ENCODE results near the gene APOO.
A peak's percentile ranks its signal among the peaks of the same experiment; 100 is the strongest.

Gene APOO

DNA sequence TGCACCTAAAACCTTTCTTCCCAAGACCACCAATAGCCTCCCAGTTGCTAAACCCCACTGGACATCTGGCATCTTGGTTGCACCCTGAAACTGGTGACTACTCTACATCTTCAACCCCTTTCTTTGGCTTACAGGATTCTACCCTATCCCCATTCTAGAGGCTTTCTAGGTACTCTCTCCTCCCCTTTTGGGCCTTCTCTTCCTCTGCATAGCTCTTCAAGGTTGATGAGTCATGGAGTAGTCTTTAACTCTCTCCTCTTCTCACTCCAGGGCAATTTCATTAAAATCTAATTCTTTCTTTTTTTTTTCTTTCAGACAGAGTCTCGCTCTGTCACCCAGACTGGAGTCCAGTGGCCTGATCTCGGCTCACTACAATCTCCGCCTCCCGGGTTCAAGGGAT, 16.8 kb downstream of the APOO start:
- TF ChIP-seq, protein P1, sequence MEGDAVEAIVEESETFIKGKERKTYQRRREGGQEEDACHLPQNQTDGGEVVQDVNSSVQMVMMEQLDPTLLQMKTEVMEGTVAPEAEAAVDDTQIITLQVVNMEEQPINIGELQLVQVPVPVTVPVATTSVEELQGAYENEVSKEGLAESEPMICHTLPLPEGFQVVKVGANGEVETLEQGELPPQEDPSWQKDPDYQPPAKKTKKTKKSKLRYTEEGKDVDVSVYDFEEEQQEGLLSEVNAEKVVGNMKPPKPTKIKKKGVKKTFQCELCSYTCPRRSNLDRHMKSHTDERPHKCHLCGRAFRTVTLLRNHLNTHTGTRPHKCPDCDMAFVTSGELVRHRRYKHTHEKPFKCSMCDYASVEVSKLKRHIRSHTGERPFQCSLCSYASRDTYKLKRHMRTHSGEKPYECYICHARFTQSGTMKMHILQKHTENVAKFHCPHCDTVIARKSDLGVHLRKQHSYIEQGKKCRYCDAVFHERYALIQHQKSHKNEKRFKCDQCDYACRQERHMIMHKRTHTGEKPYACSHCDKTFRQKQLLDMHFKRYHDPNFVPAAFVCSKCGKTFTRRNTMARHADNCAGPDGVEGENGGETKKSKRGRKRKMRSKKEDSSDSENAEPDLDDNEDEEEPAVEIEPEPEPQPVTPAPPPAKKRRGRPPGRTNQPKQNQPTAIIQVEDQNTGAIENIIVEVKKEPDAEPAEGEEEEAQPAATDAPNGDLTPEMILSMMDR (IDR thresholded peaks at IDR 0.05; ENCODE audit: low read depth, low read length): no peak
- no peak for DNase-seq (ENCODE audit: extremely low read depth, low read depth)

DNA sequence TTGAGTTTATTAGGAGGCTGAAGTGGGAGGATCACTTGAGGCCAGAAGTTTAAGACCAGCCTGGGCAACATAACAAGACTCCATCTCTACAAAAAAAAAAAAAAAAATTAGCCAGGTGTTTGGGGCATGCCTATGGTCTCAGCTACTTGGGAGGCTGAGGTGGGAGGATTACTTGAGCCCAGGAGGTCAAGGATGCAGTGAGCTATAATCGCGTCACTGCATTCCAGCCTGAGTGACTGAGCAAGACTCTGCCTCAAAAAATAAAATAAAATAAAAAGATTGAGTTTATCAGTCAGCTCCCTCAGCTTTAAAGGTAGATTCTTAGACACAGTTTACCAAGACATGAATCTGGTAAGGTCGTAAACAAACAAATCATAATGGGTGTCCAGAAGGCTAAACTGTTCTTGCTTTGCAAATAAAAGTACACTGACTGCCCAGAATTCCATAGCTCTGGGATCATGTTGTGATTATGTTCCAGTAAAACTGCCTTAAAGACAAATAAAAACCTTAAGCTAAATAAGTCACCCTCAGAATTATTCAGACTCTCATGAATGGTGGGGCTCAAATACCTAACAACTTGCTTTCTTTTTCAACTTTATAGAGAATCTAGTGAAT, 18.7 kb downstream of the APOO start:
- DNase-seq (ENCODE audit: extremely low read depth, low read depth): no peak

DNA sequence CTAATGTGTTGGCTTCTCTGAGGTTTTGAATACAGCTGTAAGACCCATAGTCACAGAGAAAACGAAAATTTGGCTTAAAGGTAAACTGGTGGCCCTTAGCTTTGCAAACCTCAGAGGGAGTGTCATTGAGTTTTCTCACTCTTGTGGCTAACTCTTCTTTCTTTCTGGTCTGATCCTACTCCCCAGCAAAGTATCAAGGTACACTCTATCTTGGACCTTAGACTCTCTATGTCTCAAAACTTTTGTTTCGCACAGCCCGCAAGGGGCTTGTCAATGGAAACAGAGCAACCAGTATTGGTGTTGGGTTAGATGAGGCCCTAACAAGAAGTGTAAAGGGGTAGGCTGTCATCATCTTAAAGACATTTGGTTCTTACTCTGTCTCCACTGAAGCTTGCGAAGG, 19.8 kb downstream of the APOO start:
- TF ChIP-seq, protein P1 (IDR thresholded peaks at IDR 0.05; ENCODE audit: low read depth, low read length): no peak
- no peak for DNase-seq (ENCODE audit: extremely low read depth, low read depth)

More for the DNA sequence above, 18.7 kb downstream of the APOO start:
- TF ChIP-seq, protein P1 (IDR thresholded peaks at IDR 0.05; ENCODE audit: low read depth, low read length): no peak

DNA sequence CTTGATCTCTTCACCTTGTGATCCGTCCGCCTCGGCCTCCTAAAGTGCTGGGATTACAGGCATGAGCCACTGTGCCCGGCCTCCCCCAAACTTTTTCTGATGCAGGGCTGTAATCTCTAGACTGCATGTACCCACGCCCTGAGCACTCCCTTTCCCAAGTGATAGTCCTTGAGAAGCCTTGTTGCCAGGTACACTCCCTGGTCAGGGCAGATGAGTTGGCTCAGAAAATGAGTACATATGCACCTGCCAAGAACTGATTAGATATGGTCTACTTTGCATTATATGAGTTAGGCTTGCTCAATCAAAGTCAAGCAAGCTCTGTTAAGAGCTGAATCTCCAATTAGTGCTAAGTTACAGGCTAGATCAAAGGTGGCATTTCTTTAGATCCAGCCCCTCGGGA, 20.3 kb downstream of the APOO start:
- TF ChIP-seq, protein P1 (IDR thresholded peaks at IDR 0.05; ENCODE audit: low read depth, low read length): no peak

DNA sequence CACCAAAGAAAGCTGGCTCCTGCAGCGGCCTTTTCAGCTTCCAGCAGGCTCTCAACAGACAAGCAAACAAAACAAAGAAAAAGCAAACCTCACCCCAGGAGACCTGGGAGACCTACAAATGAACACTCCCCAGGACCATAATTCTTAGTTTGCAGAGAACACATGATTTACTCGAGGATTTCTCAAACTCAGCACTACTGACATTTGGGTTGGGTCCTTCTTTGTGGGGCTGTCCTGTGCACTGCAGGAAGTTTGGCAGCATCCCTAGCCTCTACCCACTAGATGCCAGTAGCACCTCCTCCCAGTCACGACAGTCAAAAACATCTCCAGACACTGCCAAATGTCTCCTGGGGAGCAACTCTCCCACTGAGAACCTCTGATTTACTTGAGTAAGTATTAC, 21.9 kb downstream of the APOO start:
- no peak for DNase-seq (ENCODE audit: extremely low read depth, low read depth)
- TF ChIP-seq, protein P1 (IDR thresholded peaks at IDR 0.05; ENCODE audit: low read depth, low read length): no peak

More for the DNA sequence above, 20.3 kb downstream of the APOO start:
- no peak for DNase-seq (ENCODE audit: extremely low read depth, low read depth)

DNA sequence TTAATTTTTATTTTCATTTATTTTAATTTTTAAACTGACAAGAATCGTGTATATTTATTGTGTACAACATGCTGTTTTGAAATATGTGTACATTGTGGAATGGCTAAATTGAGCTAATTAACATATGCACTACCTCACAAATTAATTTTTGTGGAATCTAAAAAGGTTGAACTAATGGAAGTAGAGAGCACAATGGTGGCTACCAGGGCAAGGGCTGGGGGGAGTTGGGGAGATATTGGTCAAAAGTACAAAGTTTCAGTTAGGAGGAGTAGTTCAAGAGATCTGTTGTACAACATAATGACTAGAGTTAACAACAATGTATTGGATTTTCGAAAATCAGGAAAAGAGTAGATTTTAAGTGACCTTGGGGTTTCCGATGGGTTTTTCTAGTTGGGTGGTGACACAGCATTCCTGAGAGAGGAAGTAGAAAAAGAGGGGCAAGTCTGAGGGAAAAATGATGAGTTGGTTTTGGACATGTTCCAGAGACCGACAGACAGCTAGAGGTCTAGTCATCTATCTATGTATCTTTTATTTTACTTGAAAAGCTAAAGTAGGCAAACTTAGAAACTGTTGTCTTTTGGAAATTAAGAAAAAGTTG, 23.2 kb downstream of the APOO start:
- TF ChIP-seq, protein P1 (IDR thresholded peaks at IDR 0.05; ENCODE audit: low read depth, low read length): no peak
- DNase-seq (ENCODE audit: extremely low read depth, low read depth): no peak

DNA sequence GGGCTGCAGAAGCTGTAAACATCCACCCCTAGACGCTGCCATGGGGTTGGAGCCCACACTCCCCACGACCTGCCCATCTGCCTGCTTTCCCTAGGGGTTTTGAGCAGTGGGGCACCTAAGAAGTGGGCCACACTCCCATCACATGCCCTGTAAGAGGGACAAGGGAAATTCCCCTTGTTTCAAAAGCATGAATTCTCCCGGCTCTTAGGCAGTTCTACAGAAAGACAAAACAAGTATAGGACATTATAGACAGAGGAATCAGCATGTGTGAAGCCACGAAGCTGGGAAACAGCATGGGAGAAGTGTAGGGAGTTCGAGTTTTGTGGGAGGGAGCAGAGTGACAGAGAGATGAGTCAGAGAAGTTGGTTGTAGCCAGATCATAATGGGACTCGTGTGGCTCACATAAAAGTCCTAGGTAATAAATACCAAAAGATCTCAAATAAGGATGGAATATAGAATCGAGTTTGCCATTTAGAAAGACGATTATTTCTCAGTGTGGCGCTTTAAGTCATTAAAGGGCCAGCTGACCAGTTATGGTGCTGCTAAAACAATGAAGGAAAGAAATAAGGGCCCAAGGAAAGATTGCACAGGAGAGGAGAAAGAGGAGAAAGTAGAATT, 23.9 kb downstream of the APOO start:
- DNase-seq (ENCODE audit: extremely low read depth, low read depth): peak; percentile 18
- TF ChIP-seq, protein P1 (IDR thresholded peaks at IDR 0.05; ENCODE audit: low read depth, low read length): no peak
